SK-N-SH treated with all-trans-retinoic acid at 6 μM for 48 hours (cell line): Measurements from ENCODE around the gene GPR62.

Experiments
- ATAC-seq: fragments of 200-7000 bp; cut with Tn5 transposase; 3 replicates; pipeline ENCODE4 v1.9.1; 2020; ENCODE audit warnings: mild to moderate bottlenecking, moderate library complexity
- BACH2 ChIP-seq: fragments of 250-450 bp; sonication (Bioruptor Pico); IDR thresholded peaks from 2 replicates; pipeline ENCODE4 v1.9.0; 2021; ENCODE audit warnings: mild to moderate bottlenecking, borderline replicate concordance
- CSDC2 ChIP-seq: fragments of 250-450 bp; sonication (Bioruptor Pico); IDR thresholded peaks from 2 replicates; pipeline ENCODE4 v1.5.0; 2020; ENCODE audit warnings: mild to moderate bottlenecking, moderate library complexity
- ESRRG ChIP-seq: fragments of 250-450 bp; sonication (Bioruptor Pico); IDR thresholded peaks from 2 replicates; pipeline ENCODE4 v1.6.1; 2021; ENCODE audit warnings: mild to moderate bottlenecking
- ISL1 ChIP-seq: fragments of 250-450 bp; sonication (Bioruptor Pico); IDR thresholded peaks from 2 replicates; pipeline ENCODE4 v2.1.2; 2022; ENCODE audit warnings: mild to moderate bottlenecking, moderate library complexity
- OSR1 ChIP-seq: fragments of 250-450 bp; sonication (Bioruptor Pico); IDR thresholded peaks from 2 replicates; pipeline ENCODE4 v1.8.0; 2022; ENCODE audit warnings: moderate library complexity, mild to moderate bottlenecking, inconsistent platforms
- PPARA ChIP-seq: fragments of 250-450 bp; sonication (Bioruptor Pico); IDR thresholded peaks from 2 replicates; pipeline ENCODE4 v1.5.0; 2020; ENCODE audit warnings: mild to moderate bottlenecking, borderline replicate concordance
- RARB ChIP-seq: fragments of 250-450 bp; sonication (Bioruptor Pico); IDR thresholded peaks from 2 replicates; pipeline ENCODE4 v1.8.0; 2021; ENCODE audit warnings: mild to moderate bottlenecking, moderate library complexity
- SNAI2 ChIP-seq: fragments of 250-450 bp; sonication (Bioruptor Pico); IDR thresholded peaks from 2 replicates; pipeline ENCODE4 v1.5.0; 2020; ENCODE audit warnings: mild to moderate bottlenecking, moderate library complexity
- ZC3H10 ChIP-seq: fragments of 250-450 bp; sonication (Bioruptor Pico); IDR thresholded peaks from 2 replicates; pipeline ENCODE4 v1.5.1; 2021; ENCODE audit warnings: mild to moderate bottlenecking, moderate library complexity
- ZFP3 ChIP-seq: fragments of 250-450 bp; sonication (Bioruptor Pico); IDR thresholded peaks from 2 replicates; pipeline ENCODE4 v1.5.0; 2020; ENCODE audit warnings: mild to moderate bottlenecking, moderate library complexity
- ZFP30 ChIP-seq: fragments of 450-650 bp; formaldehyde crosslinking; IDR thresholded peaks from 2 replicates; pipeline ENCODE4 v1.5.0; 2022; ENCODE audit warnings: mild to moderate bottlenecking, moderate library complexity
- ZNF565 ChIP-seq: fragments of 450-650 bp; formaldehyde crosslinking; conservative IDR thresholded peaks from 2 replicates; pipeline ENCODE4 v1.5.0; 2020; ENCODE audit warnings: low read depth, mild to moderate bottlenecking, moderate library complexity
- ZNF70 ChIP-seq: fragments of 450-650 bp; formaldehyde crosslinking; IDR thresholded peaks from 2 replicates; pipeline ENCODE4 v1.5.0; 2020; ENCODE audit warnings: mild to moderate bottlenecking, moderate library complexity
- TF ChIP-seq, protein P1 (sequence below): fragments of 250-450 bp; sonication (Bioruptor Pico); IDR thresholded peaks from 2 replicates; pipeline ENCODE4 v1.5.0; 2020; ENCODE audit warnings: mild to moderate bottlenecking, moderate library complexity
- TF ChIP-seq, protein P2 (sequence below): fragments of 250-450 bp; sonication (Bioruptor Pico); IDR thresholded peaks from 2 replicates; pipeline ENCODE4 v1.5.1; 2021; ENCODE audit warnings: mild to moderate bottlenecking, moderate library complexity
- TF ChIP-seq, protein P3 (sequence below): fragments of 250-450 bp; sonication (Bioruptor Pico); IDR thresholded peaks from 2 replicates; pipeline ENCODE4 v1.5.1; 2020; ENCODE audit warnings: low read depth, mild to moderate bottlenecking, moderate library complexity
- TF ChIP-seq, protein P4 (sequence below): fragments of 250-450 bp; sonication (Bioruptor Pico); IDR thresholded peaks from 2 replicates; pipeline ENCODE4 v1.8.0; 2020; ENCODE audit warnings: mild to moderate bottlenecking, moderate library complexity, borderline replicate concordance
- TF ChIP-seq, protein P5 (sequence below): fragments of 250-450 bp; sonication (Bioruptor Pico); IDR thresholded peaks from 2 replicates; pipeline ENCODE4 v1.8.0; 2021; ENCODE audit warnings: low read depth, mild to moderate bottlenecking, moderate library complexity, borderline replicate concordance

Gene GPR62

GRCh38 chr3:52001443-52001974 is 46.3 kb downstream of the GPR62 start (continued):
- TF ChIP-seq, protein P1, sequence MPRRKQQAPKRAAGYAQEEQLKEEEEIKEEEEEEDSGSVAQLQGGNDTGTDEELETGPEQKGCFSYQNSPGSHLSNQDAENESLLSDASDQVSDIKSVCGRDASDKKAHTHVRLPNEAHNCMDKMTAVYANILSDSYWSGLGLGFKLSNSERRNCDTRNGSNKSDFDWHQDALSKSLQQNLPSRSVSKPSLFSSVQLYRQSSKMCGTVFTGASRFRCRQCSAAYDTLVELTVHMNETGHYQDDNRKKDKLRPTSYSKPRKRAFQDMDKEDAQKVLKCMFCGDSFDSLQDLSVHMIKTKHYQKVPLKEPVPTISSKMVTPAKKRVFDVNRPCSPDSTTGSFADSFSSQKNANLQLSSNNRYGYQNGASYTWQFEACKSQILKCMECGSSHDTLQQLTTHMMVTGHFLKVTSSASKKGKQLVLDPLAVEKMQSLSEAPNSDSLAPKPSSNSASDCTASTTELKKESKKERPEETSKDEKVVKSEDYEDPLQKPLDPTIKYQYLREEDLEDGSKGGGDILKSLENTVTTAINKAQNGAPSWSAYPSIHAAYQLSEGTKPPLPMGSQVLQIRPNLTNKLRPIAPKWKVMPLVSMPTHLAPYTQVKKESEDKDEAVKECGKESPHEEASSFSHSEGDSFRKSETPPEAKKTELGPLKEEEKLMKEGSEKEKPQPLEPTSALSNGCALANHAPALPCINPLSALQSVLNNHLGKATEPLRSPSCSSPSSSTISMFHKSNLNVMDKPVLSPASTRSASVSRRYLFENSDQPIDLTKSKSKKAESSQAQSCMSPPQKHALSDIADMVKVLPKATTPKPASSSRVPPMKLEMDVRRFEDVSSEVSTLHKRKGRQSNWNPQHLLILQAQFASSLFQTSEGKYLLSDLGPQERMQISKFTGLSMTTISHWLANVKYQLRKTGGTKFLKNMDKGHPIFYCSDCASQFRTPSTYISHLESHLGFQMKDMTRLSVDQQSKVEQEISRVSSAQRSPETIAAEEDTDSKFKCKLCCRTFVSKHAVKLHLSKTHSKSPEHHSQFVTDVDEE: no peak
- TF ChIP-seq RARB (CRISPR knock-in tag) (no peak), ZNF70 (CRISPR knock-in tag) (no peak)

DNA sequence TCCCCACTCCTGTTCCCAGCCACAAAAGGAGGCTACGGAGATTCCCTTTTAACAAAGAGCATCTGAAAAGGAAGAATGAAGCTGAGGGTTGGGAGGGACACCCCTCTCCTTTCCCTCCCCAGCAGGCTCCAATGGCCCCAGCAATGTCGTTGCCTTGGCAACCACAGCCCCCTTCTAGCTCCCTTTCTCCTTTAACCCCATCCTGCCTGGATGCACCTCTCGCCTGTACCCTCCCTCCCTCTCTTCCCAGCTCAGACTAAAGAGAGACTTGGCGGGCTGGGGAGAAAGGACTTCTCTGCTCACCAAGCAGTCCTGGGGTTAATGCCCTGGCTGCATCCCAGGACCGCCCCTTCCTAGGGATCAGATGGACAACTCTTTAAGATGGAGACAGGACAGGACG is 47.6 kb downstream of the GPR62 start:
- TF ChIP-seq PPARA (CRISPR knock-in tag) (no peak), ZFP30 (no peak), ISL1 (no peak), ZNF70 (CRISPR knock-in tag) (no peak), ESRRG (CRISPR knock-in tag) (no peak), SNAI2 (CRISPR knock-in tag) (no peak), RARB (CRISPR knock-in tag) (no peak), OSR1 (CRISPR knock-in tag) (no peak), BACH2 (CRISPR knock-in tag) (no peak), CSDC2 (CRISPR knock-in tag) (no peak)
- TF ChIP-seq, protein P2, sequence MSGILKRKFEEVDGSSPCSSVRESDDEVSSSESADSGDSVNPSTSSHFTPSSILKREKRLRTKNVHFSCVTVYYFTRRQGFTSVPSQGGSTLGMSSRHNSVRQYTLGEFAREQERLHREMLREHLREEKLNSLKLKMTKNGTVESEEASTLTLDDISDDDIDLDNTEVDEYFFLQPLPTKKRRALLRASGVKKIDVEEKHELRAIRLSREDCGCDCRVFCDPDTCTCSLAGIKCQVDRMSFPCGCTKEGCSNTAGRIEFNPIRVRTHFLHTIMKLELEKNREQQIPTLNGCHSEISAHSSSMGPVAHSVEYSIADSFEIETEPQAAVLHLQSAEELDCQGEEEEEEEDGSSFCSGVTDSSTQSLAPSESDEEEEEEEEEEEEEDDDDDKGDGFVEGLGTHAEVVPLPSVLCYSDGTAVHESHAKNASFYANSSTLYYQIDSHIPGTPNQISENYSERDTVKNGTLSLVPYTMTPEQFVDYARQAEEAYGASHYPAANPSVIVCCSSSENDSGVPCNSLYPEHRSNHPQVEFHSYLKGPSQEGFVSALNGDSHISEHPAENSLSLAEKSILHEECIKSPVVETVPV: no peak
- TF ChIP-seq, protein P3, sequence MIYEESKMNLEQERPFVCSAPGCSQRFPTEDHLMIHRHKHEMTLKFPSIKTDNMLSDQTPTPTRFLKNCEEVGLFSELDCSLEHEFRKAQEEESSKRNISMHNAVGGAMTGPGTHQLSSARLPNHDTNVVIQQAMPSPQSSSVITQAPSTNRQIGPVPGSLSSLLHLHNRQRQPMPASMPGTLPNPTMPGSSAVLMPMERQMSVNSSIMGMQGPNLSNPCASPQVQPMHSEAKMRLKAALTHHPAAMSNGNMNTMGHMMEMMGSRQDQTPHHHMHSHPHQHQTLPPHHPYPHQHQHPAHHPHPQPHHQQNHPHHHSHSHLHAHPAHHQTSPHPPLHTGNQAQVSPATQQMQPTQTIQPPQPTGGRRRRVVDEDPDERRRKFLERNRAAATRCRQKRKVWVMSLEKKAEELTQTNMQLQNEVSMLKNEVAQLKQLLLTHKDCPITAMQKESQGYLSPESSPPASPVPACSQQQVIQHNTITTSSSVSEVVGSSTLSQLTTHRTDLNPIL (CRISPR knock-in tag): no peak
- TF ChIP-seq, protein P1: no peak
- TF ChIP-seq, protein P4, sequence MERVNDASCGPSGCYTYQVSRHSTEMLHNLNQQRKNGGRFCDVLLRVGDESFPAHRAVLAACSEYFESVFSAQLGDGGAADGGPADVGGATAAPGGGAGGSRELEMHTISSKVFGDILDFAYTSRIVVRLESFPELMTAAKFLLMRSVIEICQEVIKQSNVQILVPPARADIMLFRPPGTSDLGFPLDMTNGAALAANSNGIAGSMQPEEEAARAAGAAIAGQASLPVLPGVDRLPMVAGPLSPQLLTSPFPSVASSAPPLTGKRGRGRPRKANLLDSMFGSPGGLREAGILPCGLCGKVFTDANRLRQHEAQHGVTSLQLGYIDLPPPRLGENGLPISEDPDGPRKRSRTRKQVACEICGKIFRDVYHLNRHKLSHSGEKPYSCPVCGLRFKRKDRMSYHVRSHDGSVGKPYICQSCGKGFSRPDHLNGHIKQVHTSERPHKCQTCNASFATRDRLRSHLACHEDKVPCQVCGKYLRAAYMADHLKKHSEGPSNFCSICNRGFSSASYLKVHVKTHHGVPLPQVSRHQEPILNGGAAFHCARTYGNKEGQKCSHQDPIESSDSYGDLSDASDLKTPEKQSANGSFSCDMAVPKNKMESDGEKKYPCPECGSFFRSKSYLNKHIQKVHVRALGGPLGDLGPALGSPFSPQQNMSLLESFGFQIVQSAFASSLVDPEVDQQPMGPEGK: no peak
- TF ChIP-seq, protein P5, sequence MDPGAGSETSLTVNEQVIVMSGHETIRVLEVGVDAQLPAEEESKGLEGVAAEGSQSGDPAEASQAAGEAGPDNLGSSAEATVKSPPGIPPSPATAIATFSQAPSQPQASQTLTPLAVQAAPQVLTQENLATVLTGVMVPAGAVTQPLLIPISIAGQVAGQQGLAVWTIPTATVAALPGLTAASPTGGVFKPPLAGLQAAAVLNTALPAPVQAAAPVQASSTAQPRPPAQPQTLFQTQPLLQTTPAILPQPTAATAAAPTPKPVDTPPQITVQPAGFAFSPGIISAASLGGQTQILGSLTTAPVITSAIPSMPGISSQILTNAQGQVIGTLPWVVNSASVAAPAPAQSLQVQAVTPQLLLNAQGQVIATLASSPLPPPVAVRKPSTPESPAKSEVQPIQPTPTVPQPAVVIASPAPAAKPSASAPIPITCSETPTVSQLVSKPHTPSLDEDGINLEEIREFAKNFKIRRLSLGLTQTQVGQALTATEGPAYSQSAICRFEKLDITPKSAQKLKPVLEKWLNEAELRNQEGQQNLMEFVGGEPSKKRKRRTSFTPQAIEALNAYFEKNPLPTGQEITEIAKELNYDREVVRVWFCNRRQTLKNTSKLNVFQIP: no peak
- ATAC-seq: no peak

GRCh38 chr3:52004163-52004787 is 49.1 kb downstream of the GPR62 start:
- peak; percentile 53 for ATAC-seq
- TF ChIP-seq, protein P4: no peak
- TF ChIP-seq, protein P2: no peak
- TF ChIP-seq ZFP30 (no peak), ZC3H10 (CRISPR knock-in tag) (no peak), BACH2 (CRISPR knock-in tag) (no peak), RARB (CRISPR knock-in tag) (no peak), SNAI2 (CRISPR knock-in tag) (no peak), OSR1 (CRISPR knock-in tag) (no peak), ZFP3 (CRISPR knock-in tag) (no peak), ZNF565 (CRISPR knock-in tag) (no peak)
- TF ChIP-seq, protein P5: no peak
